ENCODE data around the gene RTL10.

RTL10 gene

DNA sequence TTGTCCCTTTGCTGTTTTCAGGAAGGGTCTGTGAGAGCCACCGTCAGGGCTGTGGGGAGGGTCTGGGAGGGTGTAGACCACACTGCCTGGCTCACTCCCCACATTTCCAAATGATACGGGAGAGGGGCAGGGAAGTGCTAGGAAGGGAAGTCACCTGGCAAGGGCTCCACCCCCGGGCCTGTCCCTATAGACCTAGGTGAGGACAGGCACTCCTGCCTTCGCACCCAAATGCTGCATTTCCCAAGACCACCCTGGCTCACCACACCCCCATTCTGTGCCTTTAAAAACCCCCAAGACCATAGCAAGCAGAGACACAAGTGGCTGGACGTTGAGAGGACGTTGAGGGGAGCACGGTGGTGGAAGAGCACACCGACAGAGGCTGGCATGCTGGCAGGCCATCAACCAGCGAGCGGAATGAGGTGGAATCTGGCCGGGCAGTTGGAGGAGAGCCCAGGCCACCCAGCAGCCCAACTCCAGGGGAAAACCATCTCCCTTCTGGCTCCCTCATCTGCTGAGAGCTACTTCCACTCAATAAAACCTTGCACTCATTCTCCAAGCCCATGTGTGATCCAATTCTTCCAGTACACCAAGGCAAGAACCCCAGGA, 45.7 kb downstream of the RTL10 start:
- no peak for DNase-seq (ENCODE audit: low spot score)

DNA sequence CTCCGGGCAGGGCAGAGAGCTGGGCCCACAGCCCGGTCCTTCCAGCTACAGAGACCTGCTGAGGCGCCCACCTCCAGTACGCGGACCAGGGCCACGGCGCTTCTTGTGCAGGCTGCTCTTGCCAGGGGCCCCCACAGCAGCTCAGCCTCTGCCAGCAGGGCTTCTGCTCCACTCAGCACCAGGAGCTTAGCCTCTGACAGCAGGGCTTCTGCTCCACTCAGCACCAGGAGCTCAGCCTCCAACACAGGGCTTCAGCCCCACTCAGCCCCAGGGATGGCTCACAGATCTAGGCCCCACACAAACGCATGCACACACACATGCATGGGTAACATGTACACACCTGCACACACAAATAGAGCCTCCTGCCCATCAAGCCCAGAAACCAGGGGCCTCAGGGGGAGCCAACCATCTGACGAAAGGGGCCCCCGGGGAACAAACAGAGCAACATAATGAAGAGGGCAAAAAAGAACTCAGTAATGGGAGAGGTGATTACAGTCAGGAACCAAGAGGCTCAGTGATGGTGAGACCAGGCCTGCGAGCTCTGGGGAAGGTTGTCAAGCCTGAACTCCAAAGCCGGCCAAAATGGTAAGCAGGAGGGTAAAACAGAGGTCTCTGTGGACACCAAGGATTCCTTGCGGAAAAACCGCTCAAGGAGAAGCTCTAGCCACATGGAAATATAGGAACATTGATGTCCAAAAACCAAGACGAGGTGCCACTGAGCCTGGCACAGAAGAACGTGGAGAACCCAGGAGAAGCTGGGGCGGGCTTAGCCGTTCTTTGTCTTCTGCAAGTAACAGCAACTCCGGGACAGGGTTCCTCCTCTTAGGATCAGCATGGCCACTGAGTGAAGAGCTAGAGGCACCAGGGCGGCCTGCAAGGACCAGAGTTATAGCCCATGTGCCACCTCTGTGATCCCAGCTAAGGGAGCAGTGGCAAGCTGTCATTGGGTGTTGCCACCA, 46.5 kb downstream of the RTL10 start:
- DNase-seq (ENCODE audit: low spot score): no peak

DNA sequence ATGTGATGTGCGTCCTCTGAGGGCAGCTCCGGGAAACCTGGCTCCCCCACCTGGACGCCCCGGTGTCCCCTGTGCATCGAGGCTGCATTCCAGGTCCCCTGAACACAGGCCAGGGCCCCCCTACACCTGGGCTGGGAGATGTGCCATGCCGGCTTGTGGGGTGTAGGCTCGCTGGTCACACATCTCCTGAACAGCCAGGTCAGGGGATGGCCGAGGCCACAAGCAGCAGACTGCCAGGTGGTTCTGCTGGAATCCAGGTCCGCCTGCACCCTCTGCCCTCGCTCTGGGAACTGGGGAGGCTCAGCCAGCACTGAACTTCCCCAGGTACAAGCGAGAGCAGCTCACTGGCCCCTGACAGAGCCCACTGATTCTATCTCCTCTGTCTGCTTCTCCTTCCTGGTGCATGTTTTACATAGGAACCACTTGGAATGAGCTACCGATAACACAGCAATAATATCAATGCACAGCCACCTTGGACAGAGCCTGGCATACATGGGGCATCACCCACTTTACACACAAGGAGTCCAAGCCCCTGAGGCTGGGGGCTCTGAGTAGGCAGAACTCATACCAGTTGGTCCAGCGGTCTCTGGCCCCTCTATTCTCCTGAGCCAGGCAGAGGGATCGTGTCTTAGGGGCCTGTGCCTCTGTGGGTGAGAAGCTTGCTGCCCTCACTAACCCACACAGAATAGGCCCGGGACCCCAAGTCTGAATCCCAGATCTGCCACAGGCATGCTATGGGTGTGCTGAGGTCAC, 47.3 kb downstream of the RTL10 start:
- DNase-seq (ENCODE audit: low spot score): no peak

DNA sequence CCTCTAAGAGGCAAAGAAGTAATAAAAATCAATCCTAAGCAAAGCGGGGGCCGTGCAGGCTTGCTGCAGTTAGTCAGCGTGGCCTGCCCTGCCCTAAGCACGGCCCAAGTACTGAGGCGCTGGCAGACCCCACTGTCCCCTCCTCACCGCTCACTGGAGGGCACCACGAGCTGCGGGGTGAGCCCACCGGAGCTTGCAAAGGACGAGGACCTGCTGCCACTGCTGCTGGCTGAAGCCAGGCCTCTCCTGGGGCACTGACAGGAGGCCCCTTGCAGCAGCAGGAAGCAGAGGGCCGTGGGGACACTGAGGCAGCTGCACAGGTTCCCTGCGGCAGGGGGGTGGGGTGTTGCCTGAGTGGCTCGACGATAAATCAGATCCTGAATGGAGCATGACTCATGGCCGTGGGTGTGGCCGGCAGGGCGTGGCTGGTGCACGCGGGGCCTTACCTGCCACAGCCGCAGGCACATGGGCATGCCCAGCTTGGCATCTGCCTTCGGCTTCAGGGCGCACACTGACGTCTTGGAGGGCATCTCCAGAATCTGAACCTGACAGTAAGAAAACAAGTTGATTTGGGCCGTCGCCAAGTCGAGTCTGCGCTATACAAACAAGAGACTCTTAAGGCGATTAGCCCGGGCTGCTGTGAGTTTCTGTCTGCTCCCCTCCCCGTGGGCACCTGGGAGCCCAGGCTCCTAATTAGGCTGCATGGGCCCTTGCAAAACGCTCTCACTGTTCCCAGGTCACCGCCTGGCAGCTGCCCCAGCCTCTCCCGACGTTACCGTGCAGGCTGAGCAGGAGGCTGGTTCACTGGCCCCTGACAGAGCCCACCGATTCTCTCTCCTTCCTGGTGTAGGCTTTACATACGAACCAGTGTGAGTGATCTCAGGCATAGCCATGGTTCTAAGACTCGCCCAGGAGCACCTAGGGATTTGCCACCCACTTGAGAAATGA, 48.2 kb downstream of the RTL10 start:
- DNase-seq (ENCODE audit: low spot score): peak; percentile 56

DNA sequence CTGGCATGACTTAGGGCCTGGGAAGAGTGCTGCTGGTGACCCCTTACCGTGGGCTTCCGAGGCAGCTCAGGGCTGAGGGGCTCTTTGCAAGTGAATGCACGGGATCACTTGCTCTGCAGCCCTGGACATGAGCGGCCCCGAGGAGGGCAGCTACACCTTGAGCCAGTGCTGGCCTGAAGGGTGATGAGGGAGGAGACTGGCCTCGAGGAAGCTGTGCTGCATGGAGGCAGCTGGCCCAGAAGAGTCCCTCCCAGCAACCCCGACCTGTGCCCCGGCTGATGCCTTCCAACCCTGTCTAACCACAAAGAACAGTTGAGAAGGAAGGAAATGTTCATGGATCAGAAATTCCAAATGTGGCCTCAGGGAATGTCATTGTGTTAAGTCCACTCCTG, 48.9 kb downstream of the RTL10 start:
- peak; percentile 53 for DNase-seq (ENCODE audit: low spot score)

Data from kidney tubule cell (primary cell).